Lower lobe of right lung (tissue), 2 donors: Measurements from ENCODE around the gene LAMA3. TPM values are rescaled to one million over a fixed set of nuclear protein-coding genes. Genes with fewer than 3 reads are reported as not detected.

Experiments
- ATAC-seq, 2 donors: fragments of 200-7000 bp; cut with Tn5 transposase; one replicate each; pipeline ENCODE4 v1.9.1; 2020 to 2022; ENCODE audit warnings: mild to moderate bottlenecking in 2 of 2, moderate library complexity in 2 of 2
- DNase-seq: peaks from one replicate; pipeline ENCODE4 v3.0.0-alpha.2; 2020
- H3K27ac ChIP-seq: fragments of 200-600 bp; one replicate; pipeline ENCODE4 v1.8.0; 2022
- H3K27me3 ChIP-seq: fragments of 200-600 bp; one replicate; pipeline ENCODE4 v1.8.0; 2022; ENCODE audit warnings: low read depth
- H3K36me3 ChIP-seq: fragments of 200-600 bp; one replicate; pipeline ENCODE4 v1.8.0; 2022; ENCODE audit warnings: mild to moderate bottlenecking
- H3K4me1 ChIP-seq: fragments of 200-600 bp; one replicate; pipeline ENCODE4 v1.8.0; 2022
- H3K4me3 ChIP-seq: fragments of 200-600 bp; one replicate; pipeline ENCODE4 v1.8.0; 2022; ENCODE audit warnings: mild to moderate bottlenecking
- H3K9me3 ChIP-seq: fragments of 200-600 bp; one replicate; pipeline ENCODE4 v1.8.0; 2022
- CTCF ChIP-seq: fragments of 200-600 bp; IDR thresholded peaks from one replicate; pipeline ENCODE4 v1.8.0; 2022; ENCODE audit warnings: antibody characterized with exemption, mild to moderate bottlenecking
- intact Hi-C: fragments of 100-400 bp; cut with DNase I; formaldehyde crosslinking; loops from one replicate; pipeline ENCODE4 v1.11.0; 2022
- long read RNA-seq: library from polyadenylated mRNA; unstranded; transcript quantifications from one replicate; pipeline ENCODE4 v2.0.0, GENCODE V29; 2021
- total RNA-seq: library from RNA; stranded (reverse); fragmentation: NEBNext Ultra II Directional; extraction: Animal tissue kit (Norgen Biotek cat#: 25700); gene quantifications from one replicate; pipeline ENCODE4 v1.2.1, GENCODE V29; 2021
- donor health status: DM: no; HTN: yes; CAD: no; lungs with severe emphysema.

Gene LAMA3
- total RNA-seq: 89.1 TPM
- long read RNA-seq, full-length matches to known transcripts: 2 of 44 reads
- long read RNA-seq, partial matches to known transcripts: 19 of 44 reads
- long read RNA-seq, other reads (novel, unspliced or antisense): 23 of 44 reads

GRCh38 chr18:23689031-23689615 lies at the start of gene LAMA3:
LAMA3 (plus strand) TSS chr18:23689453; CDS start chr18:23689684, 231 bp downstream.
- Histone ChIP-seq H3K27ac (peak within 1 kb of the TSS; percentile 77), H3K9me3 (no peaks in the 10 kb centered on the region), H3K4me1 (peaks cover 20% of the 10 kb centered on the region), H3K27me3 (peaks cover 46% of the 10 kb centered on the region), H3K4me3 (peak within 1 kb of the TSS; percentile 61), H3K36me3 (no peaks in the 10 kb centered on the region)
- peak; percentile 19 for TF ChIP-seq CTCF
- DNase-seq: peak; percentile 82
- peak; percentile 94 for ATAC-seq
- intact Hi-C loops: no loop called here

GRCh38 chr18:23640052-23640451 lies 49.2 kb upstream of the LAMA3 start:
- no peak overlapping the region for H3K4me3 ChIP-seq
- no peaks in the 10 kb centered on the region for H3K27me3 ChIP-seq
- intact Hi-C loops: no loop called here
- H3K27ac ChIP-seq: no peak overlapping the region
- TF ChIP-seq CTCF: no peak
- no peaks in the 10 kb centered on the region for H3K36me3 ChIP-seq
- DNase-seq: no peak
- ATAC-seq: peak; percentile 66 to 75
- H3K4me1 ChIP-seq: peaks cover 9% of the 10 kb centered on the region
- no peaks in the 10 kb centered on the region for H3K9me3 ChIP-seq

- peak; percentile 4 to 7 for ATAC-seq
- DNase-seq: no peak
These were observed 48.0 kb upstream of the LAMA3 start for GRCh38 chr18:23641143-23641720.

GRCh38 chr18:23641937-23642666 lies 47.2 kb upstream of the LAMA3 start:
- no peak for DNase-seq
- H3K36me3 ChIP-seq: no peaks in the 10 kb centered on the region
- H3K27ac ChIP-seq: no peak overlapping the region
- peaks cover 9% of the 10 kb centered on the region for H3K4me1 ChIP-seq
- peak; percentile 27 to 58 for ATAC-seq
- no peaks in the 10 kb centered on the region for H3K27me3 ChIP-seq
- intact Hi-C loops: no loop called here
- H3K9me3 ChIP-seq: no peaks in the 10 kb centered on the region
- TF ChIP-seq CTCF: no peak
- no peak overlapping the region for H3K4me3 ChIP-seq

More at GRCh38 chr18:23641143-23641720, 48.0 kb upstream of the LAMA3 start:
- no peaks in the 10 kb centered on the region for H3K27me3 ChIP-seq
- no peaks in the 10 kb centered on the region for H3K36me3 ChIP-seq
- no peak overlapping the region for H3K4me3 ChIP-seq
- H3K4me1 ChIP-seq: peaks cover 9% of the 10 kb centered on the region
- no peak overlapping the region for H3K27ac ChIP-seq
- TF ChIP-seq CTCF: no peak
- intact Hi-C loops: no loop called here
- H3K9me3 ChIP-seq: no peaks in the 10 kb centered on the region

- ATAC-seq (peak in 1 of 2 donors; percentile 26), DNase-seq (no peak)
- no peak overlapping the region for H3K4me3 ChIP-seq
- H3K27me3 ChIP-seq: no peaks in the 10 kb centered on the region
- intact Hi-C loops: no loop called here
- H3K9me3 ChIP-seq: no peaks in the 10 kb centered on the region
- no peaks in the 10 kb centered on the region for H3K36me3 ChIP-seq
- H3K4me1 ChIP-seq: peaks cover 9% of the 10 kb centered on the region
- no peak for TF ChIP-seq CTCF
- no peak overlapping the region for H3K27ac ChIP-seq
These were observed 45.3 kb upstream of the LAMA3 start for GRCh38 chr18:23643815-23644490.
